SU-DHL-6 (cell line): ENCODE data around the gene DIP2C.

Experiments used
- CTCF ChIP-seq: fragments of 200-600 bp; sonication (generic); IDR thresholded peaks from one replicate; pipeline ENCODE4 v1.5.1; 2017; ENCODE audit warnings: antibody characterized with exemption, mild to moderate bottlenecking, low read length, moderate library complexity; ENCODE audit not compliant: insufficient read depth, poor library complexity, severe bottlenecking
- EZH2phosphoT487 ChIP-seq: fragments of 200-600 bp; sonication (generic), shearing (Covaris generic); conservative IDR thresholded peaks from 2 replicates; pipeline ENCODE4 v1.6.1; 2018; ENCODE audit warnings: mild to moderate bottlenecking, antibody characterized with exemption, low read length, moderate library complexity, mixed read lengths

DNA sequence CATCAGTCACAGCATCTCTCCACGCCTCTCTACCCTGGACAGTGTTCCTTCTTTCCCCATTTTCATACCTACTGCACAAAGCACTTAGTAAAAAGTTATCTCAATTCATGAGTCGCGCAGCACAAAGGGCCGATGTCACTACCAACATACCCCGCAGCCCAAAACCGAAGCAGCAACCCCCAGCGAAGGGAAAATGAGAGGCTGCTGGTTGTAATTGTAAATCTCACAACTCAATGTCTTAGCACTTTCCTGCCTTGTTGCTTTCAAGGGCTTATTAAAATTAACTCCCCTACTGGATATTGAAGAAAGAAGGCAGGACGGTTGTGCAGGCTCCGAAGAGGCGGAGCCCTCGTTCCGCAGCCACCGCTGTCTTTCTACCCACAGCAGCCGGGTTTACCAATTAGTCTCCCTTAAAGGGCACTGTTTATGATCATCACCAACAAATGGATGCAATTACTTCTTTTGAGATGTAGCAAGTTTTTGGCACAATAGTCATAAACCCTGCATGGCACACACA is 6.5 kb downstream of the DIP2C start:
- TF ChIP-seq CTCF (no peak), EZH2phosphoT487 (no peak)
